ENCODE measurements around the gene COX17. TPM values are rescaled to one million over a fixed set of nuclear protein-coding genes. Genes with fewer than 3 reads are reported as not detected.

COX17 gene
- polyA plus RNA-seq, 3 donors: 41.4 to 48.1 (median 44.0) TPM

DNA sequence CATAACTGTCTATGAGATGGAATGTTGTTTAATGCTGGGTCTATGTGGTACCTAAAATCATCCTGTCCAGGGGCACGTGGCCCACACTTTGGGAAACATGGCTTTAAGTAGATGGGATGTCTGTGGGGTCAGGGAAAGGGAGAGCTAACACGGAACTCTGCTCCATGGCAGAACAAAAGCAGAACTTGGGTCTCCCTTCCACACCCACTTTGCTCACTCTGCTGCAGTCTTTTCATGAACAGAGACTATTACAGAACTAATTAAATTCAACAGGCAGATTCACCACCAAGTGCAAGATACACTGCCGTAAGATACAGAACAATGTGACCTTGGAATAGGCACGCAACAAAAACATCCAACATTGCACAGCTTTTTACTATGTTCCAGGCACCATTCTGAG lies 45.0 kb downstream of the COX17 start:
- DNase-seq (ENCODE audit: extremely low read depth in 1 of 11, low read depth in 9 of 11, low spot score in 4 of 11): no peak

DNA sequence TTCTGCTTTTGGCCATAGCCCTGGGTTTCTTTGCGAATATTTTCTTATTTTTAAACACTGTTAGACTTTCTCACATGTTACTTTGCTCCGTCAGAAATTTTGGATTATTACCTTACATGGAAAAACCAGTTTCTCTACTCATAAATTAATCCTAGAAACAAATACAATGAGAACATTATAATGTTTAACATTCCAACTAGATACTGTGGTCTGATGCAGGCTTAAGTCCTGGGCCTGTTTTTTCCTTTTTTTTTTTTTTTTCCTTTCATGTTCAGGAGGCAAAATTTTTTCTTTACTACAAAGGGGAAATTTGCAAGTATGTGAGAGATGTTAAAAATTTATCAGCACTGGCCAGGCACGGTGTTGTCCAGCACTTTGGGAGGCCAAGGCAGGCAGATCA lies 45.7 kb downstream of the COX17 start:
- DNase-seq (ENCODE audit: extremely low read depth in 1 of 11, low read depth in 9 of 11, low spot score in 4 of 11): no peak

DNA sequence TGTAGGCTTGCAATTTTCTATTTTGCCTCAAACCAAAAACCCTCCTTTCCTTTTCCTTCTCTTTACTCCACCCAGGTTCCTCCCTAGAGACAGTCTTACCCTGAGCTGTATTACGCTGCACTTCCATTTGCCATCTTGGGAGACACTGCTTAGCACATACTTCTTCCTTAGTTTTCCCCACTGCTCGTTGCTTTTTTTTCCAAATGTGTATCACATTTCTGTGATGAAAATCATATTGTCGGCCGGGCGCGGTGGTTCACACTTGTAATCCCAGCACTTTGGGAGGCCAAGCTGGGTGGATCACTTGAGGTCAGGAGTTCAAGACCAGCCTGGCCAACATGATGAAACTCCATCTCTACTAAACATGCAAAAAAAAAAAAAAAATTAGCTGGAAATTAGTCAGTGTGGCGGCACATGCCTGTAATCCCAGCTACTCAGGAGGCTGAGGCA lies 46.3 kb downstream of the COX17 start:
- no peak for DNase-seq (ENCODE audit: extremely low read depth in 1 of 11, low read depth in 9 of 11, low spot score in 4 of 11)

DNA sequence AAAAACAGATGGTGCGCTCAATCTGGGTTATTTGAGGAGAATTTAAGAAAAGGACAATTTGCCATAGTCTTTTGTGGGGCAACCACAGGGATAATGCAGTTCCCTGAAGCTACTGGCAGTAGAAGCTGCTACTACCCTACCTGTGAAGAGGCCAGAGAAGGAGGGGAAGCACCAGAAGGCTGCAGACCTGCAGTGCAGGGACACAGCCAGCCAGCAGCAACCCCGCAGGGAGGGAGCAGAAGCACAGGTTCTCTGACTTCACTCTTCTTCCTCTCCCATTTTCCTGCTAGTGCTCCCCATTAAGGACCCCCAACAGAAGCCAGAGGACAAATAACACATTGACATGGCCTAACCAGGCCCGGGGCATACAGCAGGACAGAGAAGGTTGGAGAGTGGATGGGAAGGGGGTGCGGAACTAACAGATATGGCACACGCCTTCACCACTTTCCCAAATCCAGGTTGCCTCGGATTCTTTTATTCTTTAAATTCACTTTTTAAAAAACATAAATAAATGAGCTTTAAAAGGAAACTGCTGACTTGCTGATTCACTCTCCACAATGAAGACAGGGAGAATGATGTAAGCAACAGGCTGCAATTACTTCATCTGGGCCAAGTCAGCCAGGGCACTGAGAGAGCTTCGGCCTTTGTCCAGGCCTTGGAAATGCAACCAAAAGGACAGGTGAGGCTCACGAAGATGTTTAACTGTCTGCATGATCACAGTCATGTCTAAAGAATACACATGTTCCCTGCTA lies 46.9 kb downstream of the COX17 start:
- no peak for DNase-seq (ENCODE audit: extremely low read depth in 1 of 11, low read depth in 9 of 11, low spot score in 4 of 11)

DNA sequence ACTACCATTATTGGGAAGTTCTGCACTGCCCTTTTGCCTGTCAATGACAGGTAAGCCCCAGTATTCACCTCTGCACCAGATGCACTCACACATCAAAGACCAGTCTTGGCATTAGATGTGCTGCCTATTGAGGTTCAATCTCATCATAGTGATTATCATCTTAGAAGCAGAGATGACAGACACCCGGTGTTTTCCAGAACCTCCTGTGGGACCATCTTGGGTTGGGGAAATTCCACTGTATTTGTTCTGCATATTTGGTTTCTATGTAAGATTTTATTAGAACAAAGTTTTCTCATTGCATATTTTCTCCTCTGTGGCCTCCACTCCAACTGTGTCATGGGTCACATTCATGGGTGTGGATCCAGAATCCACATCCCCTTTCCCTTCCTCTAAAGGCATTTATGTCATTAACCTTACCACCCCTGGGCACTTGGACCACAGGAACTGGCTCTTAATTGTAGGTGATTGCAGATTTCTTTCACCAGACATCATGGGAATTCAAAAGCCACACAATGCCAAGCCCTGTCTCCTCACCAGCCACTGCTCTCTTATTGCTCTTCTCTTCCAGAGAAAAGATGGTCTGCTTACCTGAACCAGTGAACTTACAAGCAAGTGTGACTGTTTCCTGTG lies 48.3 kb downstream of the COX17 start:
- no peak for DNase-seq (ENCODE audit: extremely low read depth in 1 of 11, low read depth in 9 of 11, low spot score in 4 of 11)

DNA sequence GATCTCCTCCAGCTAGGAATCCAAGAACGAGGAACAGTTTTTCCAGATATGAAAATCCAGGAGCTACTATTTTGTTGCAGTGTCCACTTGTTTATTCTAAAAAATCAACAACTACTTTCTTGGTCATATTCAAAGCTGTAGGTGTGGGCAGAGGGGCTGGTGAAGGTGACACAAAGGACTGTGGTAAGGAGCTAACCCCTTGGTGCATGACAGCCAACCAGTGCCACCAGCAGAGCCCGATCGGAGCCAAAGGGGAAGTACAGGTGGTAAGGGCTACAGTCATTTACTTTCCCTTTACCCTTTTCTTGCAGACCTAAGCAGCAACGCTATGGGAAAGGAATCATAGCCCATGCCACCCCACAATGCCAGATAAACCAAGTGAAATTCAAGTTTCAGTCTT lies 48.8 kb downstream of the COX17 start:
- no peak for DNase-seq (ENCODE audit: extremely low read depth in 1 of 11, low read depth in 9 of 11, low spot score in 4 of 11)

DNA sequence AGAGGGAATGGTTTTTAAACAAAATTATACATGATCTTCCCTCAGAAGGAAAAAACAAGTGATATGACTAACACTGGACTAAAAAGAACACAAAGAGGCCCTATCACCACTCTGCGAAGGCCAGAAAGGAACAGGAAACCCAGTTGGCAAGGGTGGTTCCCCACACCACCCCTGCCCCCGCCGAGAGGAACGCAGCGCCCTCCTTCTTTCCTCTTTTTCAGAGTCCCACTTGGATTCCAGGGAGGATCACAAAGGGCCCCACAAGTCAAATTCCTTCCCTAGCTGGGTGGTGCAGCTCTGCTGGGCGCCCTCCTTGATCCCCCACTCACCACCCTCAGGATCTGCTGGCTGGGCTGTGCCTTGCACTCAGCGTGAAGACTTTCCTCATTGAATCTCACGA lies 49.7 kb downstream of the COX17 start:
- DNase-seq (ENCODE audit: extremely low read depth in 1 of 11, low read depth in 9 of 11, low spot score in 4 of 11): no peak

DNA sequence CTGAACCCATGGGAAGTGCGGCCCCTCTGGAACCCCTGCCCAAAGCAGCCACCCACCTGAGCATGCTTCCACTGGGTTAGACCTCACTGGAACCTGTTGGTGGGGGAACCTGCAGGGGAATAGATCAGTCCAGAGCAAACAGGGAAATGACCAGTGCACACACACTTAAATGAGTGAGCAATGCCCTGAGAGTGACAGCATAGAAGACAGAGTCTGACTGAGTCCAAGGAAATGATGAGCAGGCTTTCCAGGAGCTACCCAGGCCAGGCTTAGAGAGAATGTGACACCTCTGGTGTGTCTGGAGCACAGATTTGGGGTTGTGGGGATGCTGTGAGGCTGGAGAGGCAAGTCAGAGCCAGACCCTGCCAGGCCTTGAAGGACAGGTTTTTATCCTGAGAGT lies 51.0 kb downstream of the COX17 start:
- DNase-seq (ENCODE audit: extremely low read depth in 1 of 11, low read depth in 9 of 11, low spot score in 4 of 11): no peak

DNA sequence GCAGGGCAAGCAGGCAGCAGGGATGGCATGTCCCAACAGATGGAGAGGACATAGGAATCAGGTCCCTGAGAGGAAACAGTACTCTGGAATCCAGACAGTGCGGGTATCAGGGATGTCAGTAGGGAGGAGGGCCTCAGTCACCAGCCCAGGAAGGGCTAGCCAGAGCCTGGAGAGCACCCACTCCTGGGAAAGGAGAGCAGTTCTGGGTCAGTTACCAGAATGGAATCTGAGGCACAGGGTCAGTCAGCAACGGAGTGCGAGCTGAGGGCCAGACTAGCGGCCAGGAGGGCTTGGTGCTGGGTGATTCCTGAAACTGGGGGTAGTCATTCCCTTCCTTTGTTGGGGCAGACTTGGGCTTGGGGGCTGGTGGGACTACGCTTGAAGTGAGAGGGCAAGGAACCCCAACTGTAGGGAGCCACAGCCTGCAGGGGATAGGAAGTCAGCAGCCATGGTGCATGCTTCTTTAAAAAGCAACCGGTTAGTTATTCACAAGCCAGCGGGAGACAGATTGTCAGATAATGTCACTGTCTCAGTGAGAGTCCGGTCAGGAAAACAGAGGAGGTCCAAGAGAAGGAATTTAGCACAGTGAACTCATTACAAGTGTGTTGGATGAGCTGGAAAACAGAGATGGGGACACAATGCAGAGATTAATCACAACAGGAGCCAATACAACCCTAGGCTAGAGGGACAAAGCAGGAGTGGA lies 51.6 kb downstream of the COX17 start:
- no peak for DNase-seq (ENCODE audit: extremely low read depth in 1 of 11, low read depth in 9 of 11, low spot score in 4 of 11)

DNA sequence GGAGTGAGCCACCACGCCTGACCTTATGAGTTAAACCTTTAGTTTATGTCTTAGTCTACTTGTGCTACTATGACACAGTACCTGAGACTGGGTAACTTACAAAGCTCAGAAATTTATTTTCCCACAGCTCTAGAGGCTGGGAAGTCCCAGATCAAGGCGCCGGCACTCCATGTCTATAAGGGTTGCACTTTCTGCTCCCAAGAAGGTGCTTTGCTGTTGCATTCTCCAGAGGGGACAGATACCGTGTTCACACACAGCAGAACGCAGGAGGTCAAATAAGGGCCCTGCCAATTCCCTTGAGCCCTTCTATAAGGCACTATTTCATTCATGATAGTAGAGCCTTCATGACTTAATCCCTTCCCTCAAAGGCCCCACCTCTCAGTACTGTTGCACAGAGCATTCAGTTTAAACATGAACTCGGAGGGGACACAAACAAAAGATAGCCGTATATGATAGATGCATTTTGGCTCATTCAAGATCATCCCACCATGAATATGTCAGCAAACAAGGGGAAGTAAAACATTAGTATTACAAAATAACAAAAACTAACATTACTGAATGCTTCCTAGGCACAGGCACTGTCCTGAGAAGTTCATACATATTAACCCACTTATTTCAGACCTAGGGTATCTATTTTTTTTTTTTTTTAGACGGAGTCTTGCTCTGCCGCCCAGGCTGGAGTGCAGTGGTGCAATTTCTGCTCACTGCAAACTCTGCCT lies 53.0 kb downstream of the COX17 start:
- DNase-seq (ENCODE audit: extremely low read depth in 1 of 11, low read depth in 9 of 11, low spot score in 4 of 11): no peak

DNA sequence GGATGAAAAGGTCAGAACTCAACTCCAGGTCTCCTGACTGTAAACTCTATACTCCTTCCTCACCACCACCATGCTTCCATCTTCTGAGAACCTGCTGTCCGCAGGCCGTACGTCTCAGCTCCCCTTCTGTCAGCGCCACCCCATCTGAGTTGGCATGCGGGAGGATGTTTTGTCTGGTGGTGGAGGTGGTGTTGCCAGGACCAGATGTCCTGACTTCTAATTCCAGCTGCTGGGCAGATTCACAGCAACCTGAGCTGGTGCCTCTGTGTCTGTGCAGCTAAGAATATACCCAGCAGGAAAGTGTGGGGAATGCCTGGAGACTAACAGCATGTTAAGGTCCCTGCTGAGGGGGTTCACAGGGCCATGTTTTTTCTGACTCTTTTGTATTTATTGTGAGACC lies 56.3 kb downstream of the COX17 start:
- no peak for DNase-seq (ENCODE audit: extremely low read depth in 1 of 11, low read depth in 9 of 11, low spot score in 4 of 11)

Other genes starting within 250 kb of the COX17 start
- gene TMEM39A, start 213.8 kb downstream of the COX17 start, polyA plus RNA-seq (ENCODE audit: insufficient read length in 3 of 3): 10 to 100 TPM; 51.1 to 56.7 (median 53.1) TPM
- 10 to 100 TPM; 22.9 to 28.2 (median 27.7) TPM for gene POGLUT1, start 208.4 kb downstream of the COX17 start, polyA plus RNA-seq (ENCODE audit: insufficient read length in 3 of 3)
- gene TIMMDC1, start 178.9 kb downstream of the COX17 start, polyA plus RNA-seq (ENCODE audit: insufficient read length in 3 of 3): 100 to 1,000 TPM in 2 of 3 donors, 10 to 100 TPM in 1; 95.8 to 104 (median 103) TPM
- under 1 TPM; 0.17 to 0.27 (median 0.17) TPM for gene CD80, start 117.8 kb downstream of the COX17 start, polyA plus RNA-seq (ENCODE audit: insufficient read length in 3 of 3)
- 1 to 10 TPM; 6.3 to 7.5 (median 7.0) TPM for gene ADPRH, start 97.9 kb downstream of the COX17 start, polyA plus RNA-seq (ENCODE audit: insufficient read length in 3 of 3)
- 1 to 10 TPM; 7.1 to 7.4 (median 7.2) TPM for gene PLA1A, start 79.5 kb downstream of the COX17 start, polyA plus RNA-seq (ENCODE audit: insufficient read length in 3 of 3)
- 1 to 10 TPM; 3.4 to 5.6 (median 5.3) TPM for gene POPDC2, start 16.8 kb downstream of the COX17 start, polyA plus RNA-seq (ENCODE audit: insufficient read length in 3 of 3)
- 10 to 100 TPM; 21.8 to 36.0 (median 22.1) TPM for gene CFAP91, start 25.6 kb upstream of the COX17 start, polyA plus RNA-seq (ENCODE audit: insufficient read length in 3 of 3)
- 1 to 10 TPM in 1 of 3 donors, under 1 TPM in 2; 0.66 to 1.1 (median 0.84) TPM for gene NR1I2, start 104.7 kb upstream of the COX17 start, polyA plus RNA-seq (ENCODE audit: insufficient read length in 3 of 3)